NCI-H1092 treated with DMSO at 0.1 percent for 48 hours (cell line): Measurements from ENCODE around the gene GRPEL1.

Source experiments
- DNase-seq: peaks from one replicate; lab custom pipeline; 2025; lab: John Stamatoyannopoulos, UW

Gene GRPEL1

GRCh38 chr4:7044137-7044930 is 23.5 kb downstream of the GRPEL1 start:
- no peak for DNase-seq

GRCh38 chr4:7043284-7044136 is 24.4 kb downstream of the GRPEL1 start, which contains the start of gene TADA2B:
Gene TADA2B (plus strand): TSS chr4:7043372. CDS start chr4:7043580, 208 bp downstream.
- peak; percentile 57 for DNase-seq

GRCh38 chr4:7042503-7043283 is 25.2 kb downstream of the GRPEL1 start:
- DNase-seq: peak; percentile 98

GRCh38 chr4:7041801-7042502 is 25.9 kb downstream of the GRPEL1 start:
- peak; percentile 49 for DNase-seq

- DNase-seq: no peak
These were observed 26.6 kb downstream of the GRPEL1 start for GRCh38 chr4:7041246-7041645.

GRCh38 chr4:7040765-7041164 is 27.1 kb downstream of the GRPEL1 start:
- DNase-seq: no peak

GRCh38 chr4:7037425-7037824 is 30.4 kb downstream of the GRPEL1 start:
- no peak for DNase-seq

GRCh38 chr4:7034262-7035081 is 33.4 kb downstream of the GRPEL1 start:
- DNase-seq: peak; percentile 34

- no peak for DNase-seq
These were observed 35.3 kb downstream of the GRPEL1 start for GRCh38 chr4:7032596-7032995.

GRCh38 chr4:7031558-7032449 is 36.1 kb downstream of the GRPEL1 start:
- no peak for DNase-seq

- no peak for DNase-seq
These were observed 37.0 kb downstream of the GRPEL1 start for GRCh38 chr4:7030856-7031255.

- no peak for DNase-seq
These were observed 37.9 kb downstream of the GRPEL1 start for GRCh38 chr4:7029921-7030320.

GRCh38 chr4:7029212-7029611 is 38.7 kb downstream of the GRPEL1 start:
- DNase-seq: no peak

GRCh38 chr4:7027913-7028312 is 40.0 kb downstream of the GRPEL1 start:
- DNase-seq: no peak

- DNase-seq: no peak
These were observed 40.6 kb downstream of the GRPEL1 start for GRCh38 chr4:7027284-7027683.

GRCh38 chr4:7026107-7026506 is 41.8 kb downstream of the GRPEL1 start:
- DNase-seq: no peak

GRCh38 chr4:7025040-7025602 is 42.7 kb downstream of the GRPEL1 start:
- no peak for DNase-seq

- DNase-seq: no peak
These were observed 43.5 kb downstream of the GRPEL1 start for GRCh38 chr4:7024336-7024890.

- DNase-seq: no peak
These were observed 44.0 kb downstream of the GRPEL1 start for GRCh38 chr4:7023901-7024300.
